HepG2 (cell line): ENCODE data around the gene DRC7. TPM values are rescaled to one million over a fixed set of nuclear protein-coding genes. Genes with fewer than 3 reads are reported as not detected.
A peak's percentile ranks its signal among the peaks of the same experiment; 100 is the strongest.

Experiments used
- ARID5B ChIP-seq: IDR thresholded peaks from 2 replicates; pipeline ENCODE4 v1.4.0; 2020; ENCODE audit warnings: mild to moderate bottlenecking, missing genetic modification reagents
- HDAC6 ChIP-seq: fragments of 200-600 bp; sonication (generic); IDR thresholded peaks from 2 replicates; pipeline ENCODE4 v1.7.0; 2017; ENCODE audit warnings: mild to moderate bottlenecking, antibody characterized with exemption, low read length, low read depth
- HNF1B ChIP-seq: sonication (generic); formaldehyde crosslinking; IDR thresholded peaks from 2 replicates; pipeline ENCODE4 v1.5.1; 2020; ENCODE audit warnings: mild to moderate bottlenecking, moderate library complexity, missing genetic modification reagents
- KLF15 ChIP-seq: sonication (generic); formaldehyde crosslinking; IDR thresholded peaks from 2 replicates; pipeline ENCODE4 v1.8.1; 2023; ENCODE audit warnings: borderline replicate concordance, mild to moderate bottlenecking, inconsistent platforms, missing genetic modification reagents, mixed read lengths
- NRL ChIP-seq: sonication (generic); formaldehyde crosslinking; IDR thresholded peaks from 2 replicates; pipeline ENCODE4 v1.5.0; 2020; ENCODE audit warnings: missing genetic modification reagents, mild to moderate bottlenecking, moderate library complexity, borderline replicate concordance
- POGK ChIP-seq: sonication (generic); formaldehyde crosslinking; conservative IDR thresholded peaks from 2 replicates; pipeline ENCODE4 v1.8.0; 2022; ENCODE audit warnings: mild to moderate bottlenecking, moderate library complexity, missing genetic modification reagents
- RFX3 ChIP-seq: IDR thresholded peaks from 2 replicates; pipeline ENCODE4 v1.6.1; 2016; ENCODE audit warnings: missing biosample characterization, missing genetic modification reagents
- TAF15 ChIP-seq: fragments of 200-400 bp; formaldehyde crosslinking; IDR thresholded peaks from one replicate; pipeline ENCODE4 v1.6.1; 2018; ENCODE audit warnings: mild to moderate bottlenecking, low read depth, low read length; ENCODE audit not compliant: poor library complexity, severe bottlenecking
- ZNF121 ChIP-seq: sonication (generic); formaldehyde crosslinking; IDR thresholded peaks from 2 replicates; pipeline ENCODE4 v1.5.0; 2020; ENCODE audit warnings: mild to moderate bottlenecking, missing genetic modification reagents
- ZNF296 ChIP-seq: sonication (generic); formaldehyde crosslinking; conservative IDR thresholded peaks from 2 replicates; pipeline ENCODE4 v1.5.0; 2020; ENCODE audit warnings: mild to moderate bottlenecking, missing genetic modification reagents
- ZNF337 ChIP-seq: sonication (generic); formaldehyde crosslinking; IDR thresholded peaks from 2 replicates; pipeline ENCODE4 v1.5.1; 2020; ENCODE audit warnings: missing genetic modification reagents, low read depth, mild to moderate bottlenecking, borderline replicate concordance
- ZNF687 ChIP-seq: sonication (generic); formaldehyde crosslinking; IDR thresholded peaks from 2 replicates; pipeline ENCODE4 v1.5.1; 2020; ENCODE audit warnings: mild to moderate bottlenecking, missing genetic modification reagents, moderate library complexity
- ZNF780A ChIP-seq: sonication (generic); formaldehyde crosslinking; IDR thresholded peaks from 2 replicates; pipeline ENCODE4 v1.8.0; 2022; ENCODE audit warnings: mild to moderate bottlenecking, missing genetic modification reagents, moderate library complexity
- polyA plus RNA-seq, 8 experiments: library from polyadenylated mRNA; depleted of rRNA in 3 of 8; stranded (reverse) in 7 of 8; unstranded in 1 of 8; fragments of >200 nt; fragmentation: Illumina TruSeq in 4 of 8; extraction: Trizol in 4 of 8; gene quantifications; 2 replicates each; pipeline versions ENCODE4 v1.2.1 to v1.2.3, GENCODE V29; 2011 to 2016; ENCODE audit warnings: low read depth in 4 of 8, missing spikeins in 1 of 8, mixed read lengths in 1 of 8; ENCODE audit not compliant: insufficient read depth in 1 of 8
- total RNA-seq, 5 experiments: library from RNA; depleted of rRNA; stranded (reverse); fragments of >200 nt; fragmentation: Illumina TruSeq; extraction: Trizol; gene quantifications; 2 replicates each; pipeline ENCODE4 v1.2.3, GENCODE V29; 2016; ENCODE audit warnings: low read depth in 1 of 5

DRC7 gene
- total and polyA plus RNA-seq, 2 of the 13 experiments (the other 11 are each of a cell fraction or from before 2014, with no cell fraction given), result 2.7 to 3.4 TPM

GRCh38 chr16:57677622-57678369 is 16.8 kb upstream of the DRC7 start (continued):
- TF ChIP-seq ZNF687 (peak; percentile 34; the same call in 1 of the 2 replicates), HNF1B (CRISPR knock-in tag) (0 out of 2 replicates have a peak, but pooled peaks have one; percentile 26), RFX3 (no peak), ZNF121 (CRISPR knock-in tag) (no peak), KLF15 (CRISPR knock-in tag) (no peak), POGK (CRISPR knock-in tag) (no peak), ARID5B (peak; percentile 28; the same call in 1 of the 2 replicates), ZNF780A (CRISPR knock-in tag) (no peak), NRL (CRISPR knock-in tag) (0 out of 2 replicates have a peak, but pooled peaks have one; percentile 15), TAF15 (no peak), HDAC6 (no peak), ZNF296 (CRISPR knock-in tag) (no peak), ZNF337 (no peak)
